Prostate gland (tissue), 2 donors: Measurements from ENCODE around the gene ACSL1. TPM values are rescaled to one million over a fixed set of nuclear protein-coding genes. Genes with fewer than 3 reads are reported as not detected.

Source experiments
- DNase-seq: peaks from one replicate; pipeline ENCODE4 v3.0.0-alpha.2; 2019; ENCODE audit warnings: low spot score
- H3K27ac ChIP-seq, 2 donors: fragments of 200-600 bp; sonication (generic); 2 replicates each; pipeline ENCODE4 v1.5.1; 2017 to 2019
- H3K27me3 ChIP-seq: fragments of 200-600 bp; sonication (generic); replicated peaks from 2 replicates; pipeline ENCODE4 v1.5.1; 2019; ENCODE audit not compliant: insufficient read depth
- H3K36me3 ChIP-seq, 2 donors: fragments of 200-600 bp; sonication (generic); 1 replicate in 1 of 2; 2 replicates in 1 of 2; pipeline versions ENCODE4 v1.5.1 to v1.8.1; 2017 to 2019
- H3K4me1 ChIP-seq: fragments of 200-600 bp; sonication (generic); replicated peaks from 2 replicates; pipeline ENCODE4 v1.5.1; 2019
- H3K4me3 ChIP-seq, 2 donors: fragments of 200-600 bp; sonication (generic); 2 replicates each; pipeline ENCODE4 v1.5.1; 2017 to 2019
- H3K9me3 ChIP-seq: fragments of 200-600 bp; sonication (generic); 2 replicates; pipeline ENCODE4 v1.5.1; 2017
- CTCF ChIP-seq, 4 experiments: fragments of 200-600 bp in 2 of 4; fragments of 450-650 bp in 2 of 4; sonication (generic) in 2 of 4; IDR thresholded peaks; 1 replicate in 3 of 4; 2 replicates in 1 of 4; pipeline ENCODE4 v1.5.1; 2016 to 2019; ENCODE audit warnings: antibody characterized with exemption in 4 of 4, mild to moderate bottlenecking in 2 of 4, moderate library complexity in 2 of 4
- POLR2A ChIP-seq: fragments of 450-650 bp; IDR thresholded peaks from one replicate; pipeline ENCODE4 v1.6.1; 2016; ENCODE audit warnings: antibody characterized with exemption, mild to moderate bottlenecking
- POLR2AphosphoS5 ChIP-seq: sonication (generic); formaldehyde crosslinking; IDR thresholded peaks from one replicate; pipeline ENCODE4 v1.6.1; 2017; ENCODE audit warnings: antibody characterized with exemption
- WGBS: methylation state at CpG from one replicate; pipeline ENCODE4 v1.1.5; 2018; 5-methylcytosine and 5-hydroxymethylcytosine counted together
- intact Hi-C: fragments of 100-400 bp; cut with DNase I; formaldehyde crosslinking; loops from one replicate; pipeline ENCODE4 v1.14.2; 2022
- total RNA-seq, 2 donors: library from RNA; depleted of rRNA; stranded (reverse); fragments of >200 nt; gene quantifications; one replicate each; pipeline ENCODE4 v1.1.0, GENCODE V29; 2016

The ACSL1 gene
- total RNA-seq, 2 donors from 2014 or later: 71.7 to 157 TPM

GRCh38 chr4:184807256-184807655, 18.5 kb downstream of the ACSL1 start:
- peak; percentile 77 for DNase-seq
- Histone ChIP-seq H3K36me3 (no peaks in the 10 kb centered on the region), H3K27ac (peak overlapping the region; percentile 81 to 89), H3K4me1 (peaks cover 17% of the 10 kb centered on the region), H3K27me3 (no peaks in the 10 kb centered on the region), H3K9me3 (no peaks in the 10 kb centered on the region), H3K4me3 (no peak overlapping the region)
- TF ChIP-seq POLR2AphosphoS5: peak; percentile 82
- TF ChIP-seq POLR2A: no peak
- WGBS: 36% methylated on average over 3 of the region's 3 CpGs
- intact Hi-C loops: no loop called here

- no peak for DNase-seq
- TF ChIP-seq POLR2AphosphoS5 (no peak), POLR2A (no peak), CTCF (IDR thresholded peaks at IDR 0.05) (no peak)
- Histone ChIP-seq H3K9me3 (no peaks in the 10 kb centered on the region), H3K4me1 (peaks cover 17% of the 10 kb centered on the region), H3K36me3 (no peaks in the 10 kb centered on the region), H3K4me3 (no peak overlapping the region), H3K27me3 (no peaks in the 10 kb centered on the region), H3K27ac (peak overlapping the region; percentile 81 to 89)
- WGBS: 58% methylated on average over 1 of the region's 1 CpG
- intact Hi-C loops: no loop called here
Observed at GRCh38 chr4:184806711-184807110, 19.1 kb downstream of the ACSL1 start.

- no peaks in the 10 kb centered on the region for H3K36me3 ChIP-seq
- WGBS: 76% methylated on average over 2 of the region's 2 CpGs
- H3K9me3 ChIP-seq: no peaks in the 10 kb centered on the region
- H3K4me1 ChIP-seq: peaks cover 17% of the 10 kb centered on the region
- no peaks in the 10 kb centered on the region for H3K27me3 ChIP-seq
- H3K27ac ChIP-seq: peak overlapping the region; percentile 81 to 89
- no peak for DNase-seq
- intact Hi-C loops: no loop called here
- TF ChIP-seq CTCF (IDR thresholded peaks at IDR 0.05) (no peak), POLR2AphosphoS5 (no peak), POLR2A (no peak)
- no peak overlapping the region for H3K4me3 ChIP-seq
Observed at GRCh38 chr4:184806229-184806550, 19.6 kb downstream of the ACSL1 start.

- Histone ChIP-seq H3K36me3 (no peaks in the 10 kb centered on the region), H3K4me1 (peaks cover 17% of the 10 kb centered on the region), H3K9me3 (no peaks in the 10 kb centered on the region), H3K27ac (peak overlapping the region; percentile 81 to 89), H3K27me3 (no peaks in the 10 kb centered on the region), H3K4me3 (peak overlapping the region in 1 of 2 donors; percentile 32)
- WGBS: 55% methylated on average over 11 of the region's 11 CpGs
- TF ChIP-seq POLR2AphosphoS5 (peak; percentile 83), POLR2A (peak; percentile 32), CTCF (IDR thresholded peaks at IDR 0.05) (peak in 1 of 4 experiments; percentile 28)
- intact Hi-C loops: no loop called here
- peak; percentile 85 for DNase-seq
Observed at GRCh38 chr4:184805462-184806228, 20.1 kb downstream of the ACSL1 start.

GRCh38 chr4:184804621-184805020, 21.1 kb downstream of the ACSL1 start:
- intact Hi-C loops: no loop called here
- peak overlapping the region in 1 of 2 donors; percentile 32 for H3K4me3 ChIP-seq
- H3K9me3 ChIP-seq: no peaks in the 10 kb centered on the region
- no peak for TF ChIP-seq POLR2AphosphoS5
- H3K4me1 ChIP-seq: peaks cover 17% of the 10 kb centered on the region
- no peaks in the 10 kb centered on the region for H3K27me3 ChIP-seq
- 91% methylated on average over 5 of the region's 5 CpGs for WGBS
- peak overlapping the region; percentile 81 to 89 for H3K27ac ChIP-seq
- no peaks in the 10 kb centered on the region for H3K36me3 ChIP-seq
- no peak for DNase-seq

- peak overlapping the region in 1 of 2 donors; percentile 32 for H3K4me3 ChIP-seq
- no peaks in the 10 kb centered on the region for H3K27me3 ChIP-seq
- H3K9me3 ChIP-seq: no peaks in the 10 kb centered on the region
- WGBS: 74% methylated on average over 4 of the region's 4 CpGs
- DNase-seq: no peak
- H3K4me1 ChIP-seq: peaks cover 17% of the 10 kb centered on the region
- intact Hi-C loops: no loop called here
- no peak for TF ChIP-seq POLR2A
- no peak for TF ChIP-seq CTCF (IDR thresholded peaks at IDR 0.05)
- peak; percentile 84 for TF ChIP-seq POLR2AphosphoS5
- no peaks in the 10 kb centered on the region for H3K36me3 ChIP-seq
- peak overlapping the region; percentile 81 to 89 for H3K27ac ChIP-seq
Observed at GRCh38 chr4:184803874-184804273, 21.9 kb downstream of the ACSL1 start.
